Glomerular visceral epithelial cell (primary cell): ENCODE data around the gene MCTP2.

Experiments used
- DNase-seq: peaks from one replicate; pipeline ENCODE4 v3.0.0-alpha.2; 2016; ENCODE audit errors: extremely low spot score

The MCTP2 gene

DNA sequence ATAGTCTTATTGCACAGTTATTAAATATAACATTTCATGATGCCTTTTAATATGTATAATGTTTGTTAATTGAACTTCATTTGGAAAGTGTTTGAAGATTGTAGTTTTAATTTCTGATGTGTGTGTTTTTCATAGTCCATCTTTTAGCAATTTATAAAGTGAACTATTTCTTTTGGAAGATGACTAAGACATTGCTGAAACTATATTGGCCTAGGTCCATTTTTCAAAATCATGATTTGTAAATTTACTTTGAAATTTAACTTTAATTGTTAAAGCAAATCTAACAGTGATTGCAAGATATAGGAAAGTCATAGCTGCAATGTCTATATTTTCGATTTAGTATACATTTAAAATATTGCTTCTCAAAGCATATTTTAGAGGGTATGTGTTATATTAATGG lies 30.8 kb downstream of the MCTP2 start:
- no peak for DNase-seq

DNA sequence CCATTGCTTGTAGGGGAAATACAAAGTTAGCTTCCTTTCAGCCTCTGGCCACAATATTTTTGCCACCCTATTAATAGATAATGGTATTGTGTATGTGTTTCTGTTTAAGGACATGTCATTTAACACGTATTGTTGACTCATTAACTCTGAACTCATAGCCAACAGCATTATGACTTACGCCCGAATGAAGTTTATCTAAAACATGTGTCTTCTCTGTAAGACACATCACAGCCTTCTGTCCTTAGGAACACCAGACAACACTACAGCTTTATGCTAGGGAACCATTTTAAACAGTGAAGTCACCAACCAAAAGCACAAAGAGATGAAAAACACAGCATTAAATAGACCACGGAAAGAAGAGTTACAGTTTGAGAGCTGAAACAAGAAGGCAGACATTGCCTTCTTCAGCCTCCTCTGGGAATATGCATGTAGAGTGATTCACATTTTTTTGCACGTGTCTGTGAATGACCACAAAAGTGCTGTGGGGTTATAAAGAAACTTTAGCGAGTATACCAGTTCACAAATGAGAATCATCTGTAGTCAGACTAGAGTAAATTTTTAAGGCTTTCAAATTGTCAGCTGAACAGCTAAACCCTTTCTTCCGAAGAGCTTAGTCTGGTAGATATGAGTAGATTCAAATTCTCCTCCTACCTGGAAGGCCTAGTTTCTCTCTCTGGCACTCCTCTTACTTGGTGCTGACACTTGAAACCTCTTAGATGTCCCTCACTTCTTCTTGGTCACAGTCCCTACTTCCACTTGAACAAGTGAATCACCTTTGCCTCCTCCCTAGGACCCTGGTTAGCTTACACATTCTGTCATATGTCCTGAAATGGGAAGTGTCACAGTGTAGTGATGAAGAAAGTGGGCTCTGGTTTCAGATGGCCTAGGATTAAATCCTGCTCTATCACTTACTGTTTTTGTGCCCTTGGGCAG lies 32.2 kb downstream of the MCTP2 start:
- no peak for DNase-seq

DNA sequence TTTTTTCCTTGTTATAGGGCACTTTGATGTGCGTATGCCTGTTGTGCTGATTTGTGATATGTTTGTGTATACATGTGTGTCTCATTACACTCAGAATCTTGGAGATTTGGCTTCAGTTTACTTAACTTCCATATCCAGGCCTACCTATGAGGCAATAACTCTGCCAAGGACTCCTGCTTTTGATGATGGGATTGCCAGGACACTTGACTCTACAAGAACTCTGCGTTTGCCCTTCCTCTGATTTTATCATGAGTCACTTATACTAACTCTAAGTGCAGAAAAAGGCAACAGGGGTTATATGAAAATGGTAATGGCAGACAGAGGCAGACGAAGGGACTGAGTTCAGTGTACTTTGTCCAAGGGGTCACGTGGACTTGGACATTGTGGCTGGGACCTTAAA lies 33.6 kb downstream of the MCTP2 start:
- DNase-seq: no peak

DNA sequence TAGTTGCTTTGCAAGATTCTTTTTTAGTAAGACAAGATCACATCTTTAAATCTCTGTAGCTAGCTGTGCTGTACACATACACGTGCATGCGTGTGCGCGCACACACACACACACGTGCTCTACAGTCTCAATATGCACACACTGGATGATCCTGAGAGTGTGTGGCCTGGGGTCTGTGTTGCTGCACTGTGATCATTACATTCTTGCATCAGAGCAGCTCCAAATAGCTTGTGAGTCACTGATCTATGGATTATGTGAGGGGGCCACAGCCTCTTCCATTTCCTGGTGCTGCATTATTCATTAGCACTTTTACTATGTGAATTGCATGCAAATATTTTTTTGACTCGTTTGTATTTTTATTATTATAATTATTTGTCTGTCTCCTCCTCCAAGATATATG lies 34.6 kb downstream of the MCTP2 start:
- no peak for DNase-seq

DNA sequence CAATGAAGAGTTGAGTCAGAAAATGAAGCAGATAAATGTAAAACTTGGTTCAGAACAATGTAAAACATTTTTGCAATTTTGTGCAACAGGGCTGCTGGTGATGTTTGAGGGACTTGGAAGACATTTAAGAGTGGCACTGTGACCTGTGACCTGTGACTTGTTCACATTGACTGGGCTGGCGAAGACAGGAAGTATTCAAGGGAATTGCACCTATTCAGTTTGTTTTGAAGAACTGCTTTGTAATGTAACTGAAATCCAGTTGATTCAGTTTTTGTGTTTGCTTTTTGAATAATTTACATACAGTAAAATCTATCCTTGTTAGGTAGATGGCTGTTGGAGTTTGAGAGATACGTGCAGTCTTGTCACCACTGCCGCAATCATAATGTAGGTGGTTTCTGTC lies 35.4 kb downstream of the MCTP2 start:
- no peak for DNase-seq

DNA sequence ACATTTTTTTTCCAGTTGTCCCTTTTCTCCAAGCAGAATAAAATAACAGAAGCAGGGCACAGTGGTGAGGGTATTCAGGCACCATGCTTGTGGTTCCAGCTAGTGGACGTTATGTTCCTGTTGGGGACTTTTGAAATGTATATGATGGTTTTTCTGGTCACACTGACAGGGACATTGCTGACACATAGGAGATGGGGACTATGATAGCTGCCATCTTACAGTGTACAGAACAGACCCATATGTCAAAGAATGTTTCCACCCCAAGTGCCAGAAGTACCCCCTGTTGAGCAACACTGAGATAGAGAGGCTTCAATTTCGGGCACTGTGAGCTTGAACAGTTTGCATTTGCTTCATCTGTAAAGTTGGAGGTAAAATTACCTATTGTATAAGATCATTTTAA lies 38.6 kb downstream of the MCTP2 start:
- DNase-seq: no peak

DNA sequence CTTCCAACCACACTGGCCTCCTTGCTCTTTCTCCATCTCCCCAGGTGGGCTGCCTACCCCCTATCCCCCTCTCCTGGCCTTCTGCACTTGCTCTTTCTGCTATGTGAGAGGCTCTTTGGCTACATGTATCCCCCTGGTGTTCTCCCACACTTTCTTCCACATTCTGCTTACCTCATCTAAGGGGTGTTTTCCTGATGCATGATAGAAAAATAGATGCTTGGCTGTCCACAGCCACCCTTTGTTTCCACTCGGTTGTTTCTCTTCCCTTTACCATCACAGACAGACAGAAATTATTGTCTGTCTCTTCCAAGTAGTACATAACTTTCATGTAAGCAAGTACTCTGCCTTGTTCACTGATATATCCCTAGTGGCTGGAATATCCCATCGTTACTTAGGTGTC lies 39.2 kb downstream of the MCTP2 start:
- no peak for DNase-seq

DNA sequence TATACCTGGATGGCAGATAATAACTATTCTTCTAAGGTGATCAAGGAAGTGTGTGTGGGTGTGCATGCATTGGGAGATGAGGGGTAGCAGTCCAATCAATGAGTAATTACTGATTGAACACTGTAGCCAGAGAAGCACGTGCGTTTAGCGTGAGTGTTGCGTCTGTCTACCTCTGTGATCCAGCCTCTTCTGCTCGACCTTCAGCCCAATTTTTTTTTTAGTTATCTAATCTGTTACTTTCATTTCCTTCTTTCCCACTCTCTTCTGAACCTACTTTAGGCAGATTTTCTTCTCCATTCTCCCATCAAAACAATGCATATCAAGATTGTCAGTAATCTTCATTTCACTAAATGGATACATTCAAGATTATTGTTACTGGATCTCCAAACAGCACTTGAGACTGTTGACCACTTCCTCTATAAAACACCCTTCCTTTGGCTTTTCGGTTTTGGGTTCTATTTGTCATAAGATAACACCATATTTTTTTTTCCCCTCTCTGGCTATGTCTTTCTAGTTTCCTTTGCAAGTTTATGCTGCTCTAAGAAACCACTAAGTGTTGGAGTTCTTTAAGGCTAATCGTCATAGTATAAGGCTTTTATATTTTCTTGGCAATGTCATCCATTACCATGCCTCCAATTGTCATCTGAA lies 41.0 kb downstream of the MCTP2 start:
- DNase-seq: no peak

DNA sequence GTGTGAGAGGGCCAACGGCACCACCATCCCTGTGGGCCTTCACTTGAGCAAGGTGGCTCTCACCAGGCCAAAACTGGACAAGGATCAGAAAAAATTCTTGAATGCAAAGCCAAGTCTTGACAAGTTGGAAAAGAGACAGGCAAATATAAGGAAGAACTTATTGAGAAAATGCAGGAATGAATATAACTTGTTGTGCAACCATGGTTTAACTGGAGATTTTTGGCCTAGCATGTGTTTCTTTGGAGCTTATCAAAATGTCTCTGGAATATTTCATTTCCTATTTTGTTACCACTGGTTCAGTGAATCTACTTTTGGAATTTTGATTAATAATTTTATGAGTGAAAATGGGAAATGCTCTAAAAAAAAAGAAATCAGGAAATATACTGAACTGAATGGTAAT lies 42.5 kb downstream of the MCTP2 start:
- no peak for DNase-seq

DNA sequence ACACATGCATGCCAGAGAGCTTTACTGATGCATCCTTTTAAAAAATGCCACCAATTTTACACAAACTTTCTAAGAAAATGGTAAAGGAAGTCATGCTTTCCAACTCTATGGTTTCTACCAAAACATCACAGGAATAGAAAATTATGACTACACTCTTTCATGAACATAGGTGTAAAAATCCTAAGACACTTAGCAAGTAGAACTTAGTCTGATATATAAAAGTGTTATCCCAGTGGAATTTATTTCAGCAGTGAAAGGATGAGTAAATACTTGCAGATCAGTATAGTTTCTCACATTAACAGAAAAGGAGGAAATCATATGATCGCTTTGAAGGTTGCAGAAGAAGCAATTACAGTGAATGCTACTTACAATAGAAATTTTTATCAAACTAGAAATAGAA lies 43.4 kb downstream of the MCTP2 start:
- DNase-seq: no peak

DNA sequence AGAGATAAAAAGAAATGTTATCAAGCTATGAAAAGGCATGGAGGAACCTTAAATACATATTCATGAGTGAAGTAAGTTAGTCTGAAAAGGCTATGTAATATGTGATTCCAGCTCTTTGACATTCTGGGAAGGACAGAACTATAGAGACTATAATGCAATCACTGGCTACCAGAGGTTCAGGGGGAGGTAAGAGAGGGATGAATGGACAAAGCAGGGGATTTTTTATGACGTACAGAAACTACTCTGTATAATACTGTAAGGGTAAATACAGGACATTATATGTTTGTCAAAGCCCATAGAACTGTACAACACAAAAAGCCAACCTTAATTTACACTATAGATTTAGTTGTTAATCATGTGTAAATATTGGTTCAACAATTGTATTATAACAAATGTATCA lies 46.1 kb downstream of the MCTP2 start:
- no peak for DNase-seq

DNA sequence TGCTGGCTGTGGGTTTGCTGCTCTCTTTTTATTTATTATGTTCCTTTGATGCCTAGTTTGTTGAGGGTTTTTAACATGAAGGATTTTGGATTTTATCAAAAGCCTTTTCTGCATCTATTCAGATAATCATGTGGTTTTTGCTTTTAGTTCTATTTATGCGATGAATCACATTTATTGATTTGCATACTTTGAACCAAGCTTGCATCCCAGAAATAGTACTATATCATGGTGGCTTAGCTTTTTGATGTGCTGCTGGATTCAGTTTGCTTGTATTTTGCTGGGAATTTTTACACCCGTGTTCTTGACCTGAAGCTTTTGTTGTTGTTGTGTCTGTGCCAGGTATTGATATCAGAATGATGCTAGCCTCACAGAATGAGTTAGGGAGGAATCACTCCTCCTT lies 48.4 kb downstream of the MCTP2 start:
- DNase-seq: no peak

DNA sequence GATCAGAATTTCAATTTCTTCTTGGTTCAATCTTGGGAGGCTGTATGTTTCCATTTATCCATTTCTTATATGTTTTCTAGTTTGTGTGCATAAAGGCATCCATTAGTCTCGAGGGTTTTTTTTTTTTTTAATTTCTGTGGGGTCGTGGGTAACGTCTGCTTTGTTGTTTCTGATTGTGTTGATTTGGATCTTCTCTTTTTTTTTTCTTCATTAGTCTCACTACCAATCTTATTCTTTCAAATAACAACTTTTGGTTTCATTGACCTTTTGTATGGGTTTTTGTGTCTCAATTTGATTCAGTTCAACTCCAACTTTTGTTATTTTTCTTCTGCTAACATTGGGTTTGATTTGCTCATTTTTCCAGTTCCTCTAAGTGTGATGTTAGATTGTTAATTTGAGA lies 48.9 kb downstream of the MCTP2 start:
- DNase-seq: no peak

DNA sequence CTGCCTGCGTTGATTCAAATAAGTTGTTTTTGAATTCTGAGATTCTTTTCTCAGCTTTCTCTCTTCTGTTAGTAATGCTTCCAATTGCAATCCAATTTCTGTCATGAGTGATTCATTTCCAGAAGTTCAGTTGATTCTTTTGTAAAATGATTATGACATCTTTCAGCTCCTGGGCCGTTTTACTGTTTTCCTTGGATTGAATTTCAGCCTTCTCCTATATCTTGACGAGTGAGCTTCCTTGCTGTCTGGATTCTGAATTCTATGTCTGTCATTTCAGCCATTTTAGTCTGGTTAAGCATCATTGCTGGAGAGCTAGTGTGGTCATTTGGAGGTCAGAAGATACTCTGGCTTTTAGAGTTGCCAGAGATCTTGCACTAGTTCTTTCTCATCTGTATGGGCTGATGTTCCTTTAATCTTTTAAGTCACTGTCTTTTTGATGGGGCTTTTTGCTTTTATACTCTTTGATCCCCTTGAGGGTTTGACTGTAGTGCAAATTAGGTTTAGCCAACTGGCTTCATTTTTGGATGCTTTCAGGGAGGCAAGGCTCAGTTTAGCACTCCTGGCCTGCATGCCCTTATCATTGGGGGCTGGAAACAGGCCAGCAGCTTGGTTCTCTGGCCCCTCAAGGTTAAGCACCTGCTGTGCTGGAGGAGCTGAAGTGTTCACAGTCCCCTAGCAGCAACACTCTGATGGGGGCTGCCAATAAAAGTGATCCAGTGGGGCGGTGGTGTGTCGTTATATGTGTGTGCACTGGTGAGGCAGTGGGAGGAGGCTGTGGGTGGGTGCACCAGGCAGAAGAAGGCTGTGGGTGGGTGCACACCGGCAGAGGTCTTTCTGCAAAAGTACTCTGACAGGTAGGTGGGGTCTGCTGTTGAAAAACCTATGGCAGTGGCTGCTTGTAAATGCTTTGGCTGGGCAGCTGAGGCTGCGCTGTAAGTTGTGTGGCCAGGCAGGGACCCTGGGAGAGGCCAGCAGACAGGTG lies 51.2 kb downstream of the MCTP2 start:
- no peak for DNase-seq

DNA sequence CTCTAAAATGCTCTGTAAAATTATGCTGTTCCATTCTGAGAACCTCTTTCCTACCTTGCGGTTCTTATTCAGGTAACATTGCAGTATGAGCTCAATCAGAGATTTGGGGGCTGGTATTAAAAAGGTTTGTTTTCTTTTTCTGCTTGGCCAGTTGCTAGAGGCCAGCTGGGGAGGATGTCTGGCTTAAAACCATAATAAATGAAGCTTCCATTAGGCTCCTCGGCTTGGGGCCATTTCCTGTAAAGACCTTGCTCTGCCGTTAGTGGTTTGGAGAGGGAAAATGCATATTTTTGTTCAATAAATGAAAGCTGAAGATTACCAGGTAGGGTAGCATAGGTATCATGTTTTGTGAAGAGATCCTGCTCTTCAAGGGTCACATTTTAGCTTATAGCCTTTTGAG lies 55.2 kb downstream of the MCTP2 start:
- DNase-seq: peak; percentile 28

DNA sequence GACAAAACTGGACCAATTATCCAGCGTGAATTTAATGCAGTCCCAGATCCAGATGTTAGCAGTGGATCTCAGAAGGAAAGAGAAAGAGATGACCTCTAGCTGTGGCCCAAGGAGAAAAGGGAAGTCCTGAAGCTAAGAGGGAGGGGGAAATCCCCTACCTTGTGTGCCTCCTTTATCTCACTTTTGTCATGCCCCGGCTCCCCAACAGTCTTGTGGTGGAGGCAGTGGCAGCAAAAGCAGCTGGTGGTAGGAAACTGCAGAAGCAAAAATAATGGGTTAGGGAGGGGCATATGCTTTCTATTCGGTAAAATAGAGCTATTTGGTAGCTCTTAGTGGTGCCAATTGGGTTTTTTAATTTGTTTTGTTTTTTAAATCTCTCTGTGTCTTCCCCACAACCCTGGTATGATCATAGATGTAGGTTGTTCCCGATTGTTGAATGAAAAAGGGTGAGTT lies 56.5 kb downstream of the MCTP2 start:
- no peak for DNase-seq

DNA sequence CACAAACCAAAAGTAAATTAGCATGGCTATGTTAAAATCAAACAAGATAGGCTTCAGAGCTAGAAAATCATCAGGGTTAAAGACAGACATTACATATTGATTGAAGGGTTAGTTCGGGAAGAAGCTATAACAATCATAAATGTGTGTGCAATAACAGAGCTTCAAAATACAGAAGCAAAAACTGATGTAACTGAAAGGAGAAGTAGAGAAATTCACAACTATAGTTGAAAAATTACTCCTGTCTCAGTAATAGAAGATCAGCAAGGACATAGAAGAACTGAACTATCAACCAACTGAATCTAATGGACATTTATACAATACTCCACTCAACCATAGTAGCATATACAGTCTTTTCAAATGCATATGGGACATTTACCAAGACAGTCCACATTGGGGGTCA lies 59.4 kb downstream of the MCTP2 start:
- no peak for DNase-seq

DNA sequence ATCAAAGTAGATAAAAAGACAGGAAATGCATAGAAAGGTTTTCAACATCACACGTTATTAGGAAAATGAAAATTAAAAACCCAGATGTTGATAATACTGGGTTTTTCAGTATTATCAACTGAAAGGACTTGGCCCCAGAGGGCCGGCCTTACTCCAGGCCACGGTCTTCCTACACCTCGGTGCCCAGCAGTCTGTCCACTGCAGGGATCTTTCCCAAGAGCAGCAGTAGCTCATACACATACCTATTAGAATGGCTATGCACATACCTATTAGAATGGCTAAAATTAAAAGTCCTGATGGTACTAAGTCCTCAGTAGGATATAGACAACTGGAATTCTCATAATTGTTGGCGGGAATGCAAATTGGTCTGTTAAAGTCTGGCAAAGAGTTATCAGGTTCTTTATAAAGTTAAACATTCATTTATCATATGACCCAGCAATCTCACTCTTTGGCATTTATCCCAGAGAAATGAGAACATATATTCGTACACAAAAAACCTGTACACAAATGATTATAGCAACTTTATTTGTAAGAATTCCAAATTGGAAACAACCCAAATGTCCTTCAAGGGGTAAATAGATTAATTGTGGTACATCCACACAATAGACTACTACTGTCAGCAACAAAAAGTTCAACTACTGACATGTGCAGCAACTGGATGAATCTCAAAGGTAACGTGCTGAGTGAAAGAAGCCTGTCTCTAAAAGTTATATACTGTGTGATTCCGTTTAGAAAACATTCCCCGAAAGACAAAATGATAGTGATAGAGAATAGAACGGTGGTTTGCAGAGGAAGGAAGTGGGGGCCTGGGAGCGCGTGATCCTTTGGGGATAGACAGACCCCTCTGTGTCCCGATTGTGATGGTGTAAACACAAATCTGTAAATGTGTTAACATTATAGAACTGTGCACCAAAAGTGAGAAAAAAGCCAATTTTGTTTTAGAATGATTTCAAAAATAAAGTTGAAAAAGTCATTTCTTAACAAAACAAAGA lies 62.3 kb downstream of the MCTP2 start:
- no peak for DNase-seq

DNA sequence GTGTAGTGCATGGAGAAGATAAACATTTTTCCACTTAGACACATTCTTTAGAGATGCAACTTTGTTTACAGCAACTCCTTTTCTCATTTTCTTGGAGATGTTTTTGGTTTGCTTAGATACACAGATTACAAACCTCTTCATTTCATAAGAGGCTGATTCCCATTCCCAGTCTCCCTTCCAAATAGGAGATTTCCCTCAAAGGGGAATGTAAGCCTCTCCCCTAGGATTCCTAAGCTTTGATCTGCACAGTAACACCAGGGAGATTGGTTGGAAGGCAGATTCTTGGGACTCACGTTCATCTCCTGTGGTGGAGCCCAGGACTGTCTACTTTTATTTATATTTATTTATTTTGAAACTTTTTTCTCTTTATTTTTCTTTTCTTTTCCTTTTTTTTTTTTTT lies 63.2 kb downstream of the MCTP2 start:
- no peak for DNase-seq

DNA sequence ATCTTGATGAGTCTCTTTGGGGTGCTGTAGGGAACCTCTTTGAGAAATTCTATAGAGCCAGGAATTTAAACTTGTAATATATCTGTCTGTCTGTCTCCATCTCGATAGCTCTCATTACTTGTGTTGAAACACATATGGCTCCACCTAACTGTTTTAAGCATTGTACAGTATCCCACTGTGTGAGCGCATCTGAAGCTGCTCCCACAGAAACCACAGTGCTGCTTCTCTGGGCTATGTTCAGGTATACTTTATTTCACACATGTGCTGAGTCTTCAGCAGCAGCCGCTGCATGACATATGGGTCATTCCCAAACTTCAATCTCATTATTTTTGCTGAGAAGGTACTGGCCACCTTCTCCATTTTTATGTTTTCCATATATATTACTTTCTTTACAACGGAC lies 63.9 kb downstream of the MCTP2 start:
- DNase-seq: no peak

DNA sequence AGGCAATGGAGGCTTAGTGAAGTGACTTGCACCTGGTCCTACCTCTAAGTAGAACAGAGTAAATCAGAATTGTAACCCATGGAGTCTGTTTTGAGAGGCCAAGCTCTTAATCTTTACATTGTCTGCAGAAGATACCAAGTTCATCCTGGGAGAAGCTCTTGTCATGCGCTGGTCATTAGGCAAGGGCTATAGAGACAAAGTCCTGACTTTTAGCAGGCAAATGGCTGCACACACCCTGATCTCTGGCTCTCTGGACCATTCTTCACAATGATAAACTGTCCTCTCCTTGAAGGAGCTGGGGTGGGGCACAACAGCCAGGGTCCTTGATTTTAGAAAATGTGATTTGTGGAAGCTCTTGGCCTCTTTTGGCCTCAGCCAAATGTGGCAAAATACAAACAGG lies 65.4 kb downstream of the MCTP2 start:
- DNase-seq: no peak
